GM19238 (cell line): Measurements from ENCODE around the gene DENND1C.
"Not testable (repeated sequence)": the region's sequence is repeated elsewhere in the genome, so short reads cannot be mapped to it uniquely, and the experiment has no call there.

ENCODE experiments used
- DNase-seq: peaks from one replicate; pipeline ENCODE4 v3.0.0; 2011; ENCODE audit warnings: low spot score; ENCODE audit not compliant: insufficient read length

Gene DENND1C

DNA sequence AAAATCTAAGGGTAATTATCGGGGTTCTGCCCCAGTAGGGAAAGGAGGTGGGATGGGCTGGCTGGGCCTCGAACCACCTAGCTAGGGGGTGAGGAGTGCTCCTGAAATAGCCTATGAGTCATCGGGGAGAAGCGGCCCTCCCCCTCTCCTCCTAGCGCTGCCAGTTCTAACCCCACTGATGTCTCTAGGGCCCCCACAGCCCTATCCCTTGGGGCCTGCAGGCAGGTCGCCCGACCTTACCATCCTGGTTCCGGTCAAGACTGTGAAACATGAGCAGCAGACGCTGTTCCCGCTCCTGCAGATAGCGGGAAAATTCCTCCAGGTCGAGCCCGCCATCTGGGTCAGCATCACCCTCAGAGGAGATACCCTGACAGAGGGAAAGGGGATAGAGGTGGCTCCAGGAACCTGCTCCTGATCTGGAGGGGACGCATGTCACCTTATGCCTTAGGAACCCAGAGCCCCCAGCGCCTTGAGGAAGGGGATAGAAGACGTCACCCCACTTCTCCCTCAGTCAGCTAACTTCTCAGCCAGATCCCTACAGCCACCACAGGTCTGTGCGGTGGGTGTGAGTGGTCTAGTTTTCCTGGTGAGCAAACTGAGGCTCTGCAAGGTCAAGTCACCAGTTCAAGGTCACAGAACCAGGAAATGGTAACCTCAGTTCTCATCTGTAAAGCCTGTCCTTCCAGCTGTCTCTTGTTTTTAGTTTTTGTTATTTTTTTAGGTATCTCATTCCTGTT, 23.5 kb downstream of the DENND1C start:
- no peak for DNase-seq

DNA sequence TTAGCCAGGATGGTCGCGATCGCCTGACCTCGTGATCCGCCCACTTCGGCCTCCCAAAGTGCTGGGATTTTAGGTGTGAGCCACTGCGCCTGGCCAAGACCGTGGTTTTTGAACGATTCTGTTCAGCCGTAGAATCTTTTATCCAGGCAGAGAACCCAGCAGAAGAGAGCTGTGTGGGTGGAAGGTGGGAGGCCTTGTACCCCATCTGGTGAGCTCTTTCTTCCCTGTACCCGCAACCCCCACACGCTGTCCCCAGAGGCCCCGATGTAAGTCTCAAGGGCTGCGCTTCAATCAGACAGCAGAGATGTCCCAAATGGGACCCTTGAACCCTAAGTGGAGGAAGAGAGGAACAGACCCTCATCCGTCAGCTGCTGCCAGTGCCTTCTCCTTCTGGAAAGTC, 25.7 kb downstream of the DENND1C start:
- DNase-seq = no peak

DNA sequence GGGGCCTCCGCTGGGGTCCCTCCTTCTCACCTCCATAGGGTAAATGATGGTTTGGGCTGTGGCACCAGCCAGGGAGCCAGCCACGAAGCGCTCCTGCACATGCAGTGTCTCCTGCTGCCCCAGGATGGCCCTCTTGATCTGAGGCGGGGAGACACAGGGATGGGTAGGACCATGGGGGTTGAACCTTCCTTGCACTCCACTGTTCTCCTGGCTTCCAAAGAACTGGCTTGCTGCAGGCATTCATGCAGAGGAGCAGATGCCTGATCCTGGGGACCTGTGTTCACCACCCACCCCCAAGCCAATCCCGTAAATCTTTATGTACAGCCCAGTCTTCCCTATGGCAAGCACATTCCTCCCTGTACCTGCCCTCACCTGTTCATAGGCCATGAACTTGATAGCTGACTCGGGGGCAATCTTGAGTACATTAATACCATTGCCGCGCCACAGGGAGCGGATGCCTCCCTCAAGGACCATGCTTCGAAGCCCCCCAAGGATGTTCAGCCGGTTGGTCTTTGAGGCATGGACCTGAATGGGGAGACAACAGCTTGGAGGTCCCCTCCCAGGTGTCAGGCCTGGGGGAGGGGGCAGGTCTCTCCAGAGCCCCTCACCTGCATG, 27.5 kb downstream of the DENND1C start:
- no peak for DNase-seq

DNA sequence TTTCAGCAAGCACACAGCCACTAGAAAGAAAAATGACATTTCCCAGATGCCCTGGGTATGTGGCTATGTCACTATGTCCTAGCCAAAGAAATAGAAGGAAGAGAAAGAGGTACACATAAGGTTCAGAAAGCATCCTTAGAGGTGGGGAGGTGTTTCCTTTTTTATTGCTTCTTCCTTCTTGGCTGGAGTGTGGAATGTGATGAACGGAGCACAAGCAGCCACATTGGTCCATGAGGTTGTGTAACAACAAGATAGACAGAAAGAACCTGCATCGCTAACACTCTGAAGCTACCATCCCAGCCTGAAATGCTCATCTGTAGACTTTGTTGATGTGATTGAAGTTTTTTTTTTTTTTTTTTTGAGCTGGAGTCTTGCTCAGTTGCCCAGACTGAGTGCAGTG, 28.7 kb downstream of the DENND1C start:
- no peak for DNase-seq

DNA sequence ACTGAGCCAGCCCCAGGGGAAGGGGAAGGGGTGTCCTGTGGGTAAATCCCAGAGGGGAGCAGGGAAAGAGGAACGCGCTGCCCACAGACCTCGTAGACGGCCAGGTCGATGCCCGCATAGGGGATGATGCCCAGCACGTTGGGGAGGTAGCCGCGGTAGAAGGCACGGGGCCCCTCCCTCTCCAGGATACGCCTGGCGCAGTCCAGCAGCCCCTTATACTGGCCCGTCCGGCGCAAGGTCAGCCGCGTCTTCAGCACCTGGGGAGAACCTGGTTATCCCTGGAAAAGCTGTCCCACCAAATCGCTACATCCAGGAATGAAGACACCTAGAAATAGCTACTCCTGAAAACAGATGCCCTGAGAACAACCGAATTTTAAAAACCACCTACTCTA, 29.4 kb downstream of the DENND1C start:
- no peak for DNase-seq

DNA sequence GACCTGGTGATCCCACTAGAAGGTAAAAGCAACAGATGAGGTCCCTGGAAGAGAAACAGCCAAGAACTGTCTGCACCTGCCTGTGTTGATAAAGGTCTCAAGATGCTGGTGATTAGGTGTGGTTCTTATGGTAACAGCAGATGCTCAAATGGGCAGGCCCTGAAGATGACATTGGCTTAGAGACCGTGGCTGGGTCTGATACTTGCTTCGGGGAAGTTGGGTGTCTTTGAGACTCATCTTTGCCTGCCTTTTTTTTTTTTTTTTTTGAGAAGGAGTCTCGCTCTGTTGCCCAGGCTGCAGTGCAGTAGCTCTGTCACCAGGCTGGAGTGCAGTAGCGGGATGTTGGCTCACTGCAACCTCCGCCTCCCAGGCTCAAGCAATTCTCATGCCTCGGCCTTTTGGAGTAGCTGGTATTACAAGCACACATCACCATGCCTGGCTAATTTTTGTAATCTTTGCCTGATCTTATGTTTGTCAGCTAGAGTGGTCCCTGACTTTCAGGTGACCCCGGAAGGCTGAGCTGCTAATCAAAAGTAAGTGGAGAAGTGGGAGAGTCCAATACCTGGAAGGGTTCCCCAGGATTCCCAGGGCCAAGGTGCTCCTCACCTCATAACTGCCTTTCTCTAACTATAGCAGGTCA, 29.9 kb downstream of the DENND1C start:
- no peak for DNase-seq

DNA sequence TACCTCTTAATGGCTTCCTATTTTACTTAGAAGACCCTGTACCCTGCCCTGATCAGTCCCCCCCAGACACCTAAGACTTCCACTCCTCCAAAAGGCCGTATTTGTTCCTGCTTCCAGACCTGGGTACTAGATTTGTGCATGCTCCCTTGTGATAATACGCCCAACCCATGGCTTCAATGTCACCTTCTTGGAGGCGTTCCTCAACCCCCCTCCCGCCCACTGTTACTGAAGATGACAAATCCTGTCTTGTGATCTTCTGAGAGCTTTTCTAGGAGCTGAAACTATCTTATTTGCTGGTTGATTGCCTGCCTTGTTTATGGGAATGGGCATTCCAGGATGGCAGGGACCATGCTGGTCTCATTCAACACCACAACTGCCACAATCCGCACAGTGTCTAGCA, 31.4 kb downstream of the DENND1C start:
- DNase-seq = no peak

DNA sequence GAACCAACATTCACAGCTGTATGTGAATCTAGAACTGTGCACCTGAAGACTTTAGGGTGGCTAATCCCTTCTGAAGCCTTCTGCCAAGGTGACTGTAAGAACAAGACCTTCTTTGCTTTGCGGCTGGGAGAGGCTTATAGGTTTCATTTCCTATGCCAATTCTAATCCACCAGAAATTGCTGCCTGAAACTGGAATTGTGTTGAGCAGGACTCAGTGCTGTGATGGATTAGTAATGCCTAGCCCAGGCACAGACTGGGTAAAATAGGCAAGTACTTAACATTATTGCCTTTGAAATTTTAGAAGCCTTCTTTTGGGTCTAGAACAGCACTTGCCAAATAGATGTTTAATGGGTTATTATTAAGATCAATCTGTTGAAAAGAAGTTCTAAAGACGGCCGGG, 33.5 kb downstream of the DENND1C start:
- DNase-seq = no peak

DNA sequence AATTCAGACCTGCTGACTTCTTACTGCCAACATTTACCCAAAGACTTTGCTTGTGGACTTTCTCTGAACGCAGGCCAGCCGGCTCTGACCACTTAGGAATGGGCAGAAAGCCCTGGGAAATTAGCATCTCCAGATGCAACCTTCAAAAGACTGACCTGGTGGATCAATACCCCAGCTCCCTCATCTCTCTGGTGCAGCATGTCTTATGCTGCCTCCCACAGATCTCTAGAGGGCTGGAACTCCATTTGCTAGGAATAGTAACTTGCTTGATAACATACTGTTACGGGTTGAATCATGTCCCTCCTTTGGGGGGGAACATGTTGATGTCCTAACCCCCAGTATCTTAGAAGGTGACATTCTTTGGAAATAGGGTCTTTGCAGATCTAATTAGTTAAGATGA, 35.1 kb downstream of the DENND1C start:
- no peak for DNase-seq

DNA sequence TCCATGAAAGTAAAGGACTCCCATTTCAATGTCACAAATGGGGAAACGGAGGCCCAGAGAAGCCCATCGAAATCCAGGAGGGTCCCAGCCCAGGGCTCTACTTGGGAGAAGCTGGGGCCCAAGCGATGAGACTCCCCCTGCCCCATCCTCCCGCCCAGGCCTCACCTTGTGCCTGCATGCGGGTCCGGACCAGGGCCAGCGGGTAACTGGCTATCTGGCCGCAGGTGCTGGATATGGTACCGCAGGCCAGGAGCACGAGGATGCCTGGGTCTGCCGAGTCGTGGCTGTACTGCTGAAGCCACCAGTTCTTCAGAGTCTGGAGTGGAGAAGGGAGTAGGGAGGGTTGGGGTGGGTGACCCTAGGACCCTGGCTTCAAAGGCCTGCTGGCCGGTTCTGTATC, 37.6 kb downstream of the DENND1C start:
- no peak for DNase-seq

DNA sequence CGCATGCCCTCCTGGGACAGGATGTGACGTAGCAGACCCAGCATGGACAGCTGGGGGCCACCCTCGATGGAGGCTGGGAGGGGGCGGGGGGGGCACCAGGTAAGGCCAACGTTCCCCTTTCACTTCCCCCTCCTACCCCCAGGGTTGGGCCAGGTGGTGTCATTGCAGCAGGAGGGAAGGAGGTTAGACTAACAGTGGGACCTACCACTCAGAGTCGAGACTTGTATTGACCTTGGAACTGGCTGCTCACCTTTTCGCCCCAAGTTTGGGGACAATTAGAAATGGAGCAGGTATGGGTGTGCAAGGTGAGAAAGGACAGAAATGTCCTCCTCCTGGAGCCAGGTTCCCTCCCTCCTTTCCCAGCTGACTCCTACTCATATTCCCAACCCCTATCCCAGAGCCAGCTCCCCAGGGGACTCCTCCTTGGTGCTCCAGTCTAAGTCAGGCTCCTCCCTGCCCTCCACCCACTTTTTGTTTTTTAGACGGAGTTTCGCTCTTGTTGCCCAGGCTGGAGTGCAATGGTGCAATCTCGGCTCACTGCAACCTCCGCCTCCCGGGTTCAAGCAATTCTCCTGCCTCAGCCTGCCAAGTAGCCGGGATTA, 39.4 kb downstream of the DENND1C start:
- no peak for DNase-seq

DNA sequence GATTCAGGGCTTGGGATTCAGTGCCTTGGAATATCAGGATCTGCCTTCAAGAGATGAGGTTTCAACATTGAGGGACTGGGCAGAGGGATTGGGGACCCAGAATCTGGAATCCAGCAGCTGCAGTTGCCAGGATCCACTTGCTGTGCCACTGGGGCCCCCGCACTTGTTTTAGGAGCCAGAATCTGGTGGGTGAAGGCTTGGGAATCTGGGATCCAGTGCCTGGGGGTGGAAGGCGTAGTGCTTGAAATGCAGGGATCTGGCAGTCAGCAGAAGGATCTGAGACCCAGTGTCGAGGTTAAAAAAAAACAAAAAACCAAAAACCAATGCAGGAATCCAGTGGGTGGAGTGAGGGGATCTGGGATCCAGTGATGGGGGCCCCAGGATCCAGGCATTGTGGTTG, 40.7 kb downstream of the DENND1C start:
- DNase-seq = no peak

DNA sequence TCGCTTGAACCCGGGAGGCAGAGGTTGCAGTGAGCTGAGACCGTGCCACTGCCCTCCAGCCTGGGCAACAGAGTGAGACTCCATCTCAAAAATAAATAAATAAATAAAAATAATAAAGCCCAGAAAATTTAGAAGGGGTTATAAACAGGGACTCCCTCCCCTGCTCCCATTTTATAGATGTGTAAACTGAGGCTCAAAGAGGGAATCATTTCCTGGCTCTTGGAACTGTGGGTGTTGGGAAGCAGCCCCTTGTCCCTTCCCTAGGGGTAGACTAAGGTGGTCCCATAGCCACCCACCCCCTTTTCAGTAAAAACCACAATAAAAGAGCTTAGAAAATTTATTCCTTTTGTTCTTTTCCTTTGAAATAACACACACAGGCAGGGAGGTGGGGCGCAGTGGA, 41.8 kb downstream of the DENND1C start:
- no peak for DNase-seq

DNA sequence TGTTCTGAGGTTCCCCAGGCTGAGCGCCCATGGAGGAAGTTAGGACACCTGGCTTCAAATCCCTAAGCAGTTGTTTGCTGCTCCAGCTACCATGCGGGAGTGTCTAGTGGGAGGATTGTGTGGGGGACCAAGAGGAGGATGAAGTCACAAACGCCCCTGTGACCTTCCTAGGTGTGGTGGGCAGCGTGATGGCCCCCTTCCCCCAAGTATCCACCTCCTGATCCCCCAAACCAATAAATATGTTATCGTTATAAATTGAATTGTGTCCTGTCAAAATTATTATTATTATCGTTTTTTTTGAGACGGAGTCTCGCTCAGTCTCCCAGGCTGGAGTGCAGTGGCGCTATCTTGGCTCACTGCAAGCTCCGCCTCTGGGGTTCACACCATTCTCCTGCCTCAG, 47.9 kb downstream of the DENND1C start, which contains the start of gene SLC25A41:
SLC25A41 (minus strand) TSS at position 101 of the 400 bp plus-strand sequence; CDS start at position 31, 70 bp downstream.
- no peak for DNase-seq

DNA sequence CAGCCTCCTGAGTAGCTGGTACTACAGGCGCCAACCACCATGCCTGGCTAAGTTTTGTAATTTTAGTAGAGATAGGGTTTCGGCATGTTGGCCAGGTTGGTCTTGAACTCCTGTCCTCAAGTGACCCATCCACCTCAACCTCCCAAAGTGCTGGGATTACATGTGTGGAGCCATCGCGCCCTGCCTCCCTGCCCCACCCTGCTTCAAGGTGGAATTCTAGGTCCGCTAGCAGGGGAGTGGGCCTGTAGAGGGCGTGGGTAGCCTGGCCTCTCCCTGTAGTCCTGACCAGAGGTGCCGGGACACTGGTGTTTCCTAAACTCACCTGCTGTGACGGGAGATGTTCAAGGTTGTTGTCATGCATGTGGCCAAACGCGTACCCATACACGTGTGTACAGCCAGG, 48.4 kb downstream of the DENND1C start:
- DNase-seq = no peak

DNA sequence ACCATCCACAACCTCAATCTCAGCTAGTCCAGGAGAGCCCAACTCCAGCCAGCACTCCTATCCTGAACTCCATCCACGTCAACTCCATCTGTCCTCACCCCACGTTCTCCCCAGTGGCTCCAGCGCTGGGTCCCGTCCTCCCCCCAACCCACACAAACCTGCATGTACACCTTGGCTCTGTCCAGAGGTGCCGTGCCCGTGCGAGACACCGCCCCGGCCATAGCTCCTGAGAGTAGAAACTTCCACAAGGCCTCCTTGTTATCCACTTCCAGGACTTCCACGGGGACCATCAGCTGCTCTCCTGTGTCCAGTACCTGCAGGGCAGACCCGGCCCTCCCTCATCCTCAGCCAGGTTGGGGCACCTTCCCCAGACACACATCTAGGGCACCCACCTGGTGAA, 49.7 kb downstream of the DENND1C start:
- no peak for DNase-seq

DNA sequence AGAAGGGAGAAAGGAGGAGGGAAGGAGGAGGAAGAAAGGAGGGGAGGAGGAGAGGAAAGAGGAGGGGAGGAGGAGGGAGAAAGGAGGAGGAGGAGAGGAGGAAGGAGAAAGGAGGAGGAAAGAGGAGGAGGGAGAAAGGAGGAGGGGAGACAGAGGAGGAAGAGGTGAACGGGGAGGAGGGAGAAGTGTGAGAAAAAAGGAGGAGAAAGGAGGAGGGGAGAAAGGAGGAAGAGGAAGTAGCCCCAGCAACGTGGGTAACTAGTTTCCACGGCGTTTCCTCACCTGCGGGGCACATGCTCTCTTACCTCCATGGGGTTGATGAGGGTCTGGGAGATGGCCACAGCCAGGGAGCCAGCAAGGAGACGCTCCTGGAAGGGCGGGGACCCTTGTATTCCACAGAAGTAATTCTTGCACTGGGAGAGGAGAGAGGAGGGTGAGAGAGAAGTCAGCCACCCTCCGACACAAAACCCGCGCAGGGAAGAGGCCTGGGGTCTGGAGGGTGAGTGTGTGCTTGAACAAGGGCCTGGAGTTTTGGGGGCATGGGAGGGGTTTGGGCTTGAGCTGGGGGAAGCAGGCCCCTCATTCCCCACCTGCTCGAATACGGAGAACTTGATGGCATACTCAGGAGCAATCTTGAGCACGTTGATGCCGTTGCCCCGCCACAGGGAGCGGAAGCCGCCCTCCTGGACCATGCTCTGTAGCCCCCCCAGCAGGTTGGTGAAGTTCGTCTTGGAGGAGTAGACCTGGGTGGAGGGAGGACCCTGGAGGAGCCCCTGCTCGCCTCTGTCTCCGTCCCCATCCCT, 52.0 kb downstream of the DENND1C start:
- no peak for DNase-seq

DNA sequence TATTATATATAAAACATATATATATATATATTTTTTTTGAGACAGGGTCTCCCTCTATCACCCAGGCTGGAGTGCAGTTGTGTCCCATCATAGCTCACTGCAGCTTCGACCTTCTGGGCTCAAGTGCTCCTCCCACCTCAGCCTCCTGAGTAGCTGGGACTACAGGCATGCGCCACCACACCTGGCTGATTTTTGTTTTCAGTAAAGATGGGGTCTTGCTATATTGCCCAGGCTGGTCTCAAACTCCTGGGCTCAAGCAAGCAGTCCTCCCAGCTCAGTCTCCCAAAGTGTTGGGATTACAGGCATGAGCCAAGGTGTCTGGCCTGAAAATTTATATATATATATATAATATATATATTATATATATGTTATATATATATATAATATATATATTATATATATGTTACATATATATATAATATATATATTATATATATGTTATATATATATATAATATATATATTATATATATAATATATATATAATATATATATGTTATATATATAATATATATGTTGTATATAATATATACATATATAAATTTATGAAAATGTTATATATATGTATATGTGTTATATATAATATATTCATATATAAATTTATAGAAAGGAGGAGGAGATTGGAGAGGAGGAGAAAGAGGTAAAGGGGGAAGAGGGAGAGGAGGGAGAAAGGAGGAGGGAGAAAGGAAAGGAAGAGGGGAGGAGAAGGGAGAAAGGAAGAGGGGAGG, 52.7 kb downstream of the DENND1C start:
- DNase-seq = not testable (repeated sequence)

DNA sequence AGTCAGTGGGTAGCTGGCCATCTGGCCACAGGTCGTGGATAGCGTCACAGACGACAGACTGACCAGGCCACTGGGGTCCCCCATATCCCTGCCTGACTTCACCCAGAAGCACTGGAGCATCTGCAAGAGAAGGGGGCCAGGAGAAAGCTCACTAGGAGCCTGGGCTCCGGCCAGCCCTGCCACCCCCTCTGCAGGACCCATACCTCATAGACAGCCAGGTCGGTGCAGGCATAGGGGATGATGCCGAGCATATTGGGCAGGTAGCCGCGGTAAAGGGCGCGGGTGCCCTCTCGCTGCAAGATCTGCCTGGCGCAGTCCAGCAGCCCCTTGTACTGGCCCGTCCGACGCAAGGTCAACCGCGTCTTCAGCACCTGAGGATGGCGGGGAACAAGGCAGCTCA, 54.5 kb downstream of the DENND1C start:
- DNase-seq = no peak

DNA sequence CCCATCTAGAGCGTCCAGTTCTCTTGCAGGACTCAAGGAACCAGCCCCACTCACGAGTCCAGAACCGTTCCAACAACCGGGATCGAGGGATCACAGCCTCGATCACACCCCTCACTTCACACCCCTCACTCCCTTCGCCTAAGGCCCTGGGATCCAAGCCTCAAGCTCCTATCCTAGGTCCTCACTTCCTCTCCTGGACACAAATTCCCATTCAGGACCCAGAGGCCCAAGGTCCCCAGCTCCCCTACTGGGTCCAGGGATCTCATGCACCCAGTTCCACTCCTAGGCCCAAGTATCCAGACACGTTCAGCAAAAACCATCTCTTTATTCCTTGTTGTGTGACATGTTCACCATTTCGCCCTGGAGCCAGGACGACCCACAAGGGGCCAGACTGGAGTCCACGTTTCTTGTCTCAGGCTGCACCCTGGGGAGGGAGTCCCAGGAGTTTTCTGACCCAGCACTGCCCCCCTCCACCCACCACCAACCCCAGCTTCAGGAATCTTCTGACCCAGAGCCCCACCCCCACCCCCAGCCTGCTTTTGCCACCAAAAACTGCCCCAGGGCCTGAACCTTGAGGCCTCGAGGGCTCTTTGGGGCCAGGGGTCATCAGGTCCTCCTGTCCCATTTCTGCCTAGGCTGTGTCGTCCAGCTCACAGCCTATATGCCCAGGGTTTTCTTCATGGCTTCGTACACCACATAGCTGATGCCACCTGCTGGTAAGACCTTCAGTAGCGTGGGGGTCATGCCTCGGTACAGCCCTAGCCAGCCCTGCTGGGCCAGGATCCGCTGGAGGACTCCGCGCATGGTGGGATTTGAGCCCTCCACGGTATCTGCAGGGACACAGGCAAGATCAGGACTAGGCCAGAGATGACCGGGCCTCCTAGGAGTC, 55.6 kb downstream of the DENND1C start:
- DNase-seq = no peak
